Suprapubic skin (tissue), 3 donors: ENCODE measurements around the gene CHTOP.

Experiments
- CTCF ChIP-seq, 2 donors: fragments of 200-600 bp in 1 of 2; fragments of 450-650 bp in 1 of 2; sonication (generic) in 1 of 2; IDR thresholded peaks; one replicate each; pipeline ENCODE4 v1.5.1; 2016 to 2019; ENCODE audit warnings: antibody characterized with exemption in 2 of 2, mild to moderate bottlenecking in 1 of 2, moderate library complexity in 1 of 2
- POLR2A ChIP-seq, 2 donors: fragments of 450-650 bp; IDR thresholded peaks; one replicate each; pipeline ENCODE4 v1.6.1; 2017; ENCODE audit warnings: antibody characterized with exemption in 2 of 2, mild to moderate bottlenecking in 2 of 2, moderate library complexity in 2 of 2

GRCh38 chr1:153627715-153628626 is 5.9 kb upstream of the CHTOP start, which contains the start of gene S100A1:
- no peak for TF ChIP-seq CTCF (IDR thresholded peaks at IDR 0.05)
- TF ChIP-seq POLR2A (IDR thresholded peaks at IDR 0.05) = no peak
